ENCODE results near the gene PDZK1.

- no peak for TF ChIP-seq EZH2 (IDR thresholded peaks at IDR 0.05)
- no peak for TF ChIP-seq CTCF (IDR thresholded peaks at IDR 0.05 in 2 of 3, conservative IDR thresholded peaks at IDR 0.05 in 1 of 3; ENCODE audit: borderline replicate concordance in 1 of 3, insufficient read depth in 1 of 3, low read depth in 2 of 3, low read length in 2 of 3)
- no peak for TF ChIP-seq POLR2AphosphoS5 (IDR thresholded peaks at IDR 0.05; ENCODE audit: low read depth, low read length)
- TF ChIP-seq JUND (IDR thresholded peaks at IDR 0.05): no peak
- TF ChIP-seq CEBPB (IDR thresholded peaks at IDR 0.05; ENCODE audit: low read depth): no peak
- no peak for TF ChIP-seq POLR2A (IDR thresholded peaks at IDR 0.05; ENCODE audit: borderline replicate concordance, extremely low read depth, insufficient read depth, insufficient read length)
- no peak for TF ChIP-seq REST (IDR thresholded peaks at IDR 0.05; ENCODE audit: low read depth)
- no peak for TF ChIP-seq ZNF274 (IDR thresholded peaks at IDR 0.05; ENCODE audit: low read depth, low read length)
Observed at GRCh38 chr1:145729666-145730436, 22.7 kb upstream of the PDZK1 start.
